Epithelial cell of prostate (primary cell): ENCODE data around the gene TASOR2.

ENCODE experiments used
- DNase-seq: peaks from one replicate; pipeline ENCODE4 v3.0.0-alpha.2; 2011; ENCODE audit warnings: low read depth, low spot score
- H3K27ac ChIP-seq: fragments of 450-650 bp; 2 replicates; pipeline ENCODE4 v1.5.1; 2017; ENCODE audit warnings: mild to moderate bottlenecking

TASOR2 gene

GRCh38 chr10:5684318-5684970 is at the start of gene TASOR2:
Gene TASOR2, plus strand, starts transcription at chr10:5684838. Its CDS starts 35,805 bp downstream, at chr10:5720643.
- peak; percentile 73 for DNase-seq
- peak within 1 kb of the TSS; percentile 86 for H3K27ac ChIP-seq

GRCh38 chr10:5634918-5635317 is 49.7 kb upstream of the TASOR2 start:
- H3K27ac ChIP-seq: no peak overlapping the region
- DNase-seq: no peak

GRCh38 chr10:5638494-5638893 is 46.1 kb upstream of the TASOR2 start:
- H3K27ac ChIP-seq: no peak overlapping the region
- no peak for DNase-seq

- H3K27ac ChIP-seq: no peak overlapping the region
- no peak for DNase-seq
Observed at GRCh38 chr10:5639066-5639465, 45.6 kb upstream of the TASOR2 start.

- no peak for DNase-seq
- H3K27ac ChIP-seq: no peak overlapping the region
Observed at GRCh38 chr10:5640036-5640435, 44.6 kb upstream of the TASOR2 start.

GRCh38 chr10:5640501-5640900 is 44.1 kb upstream of the TASOR2 start:
- no peak for DNase-seq
- no peak overlapping the region for H3K27ac ChIP-seq

GRCh38 chr10:5641501-5641900 is 43.1 kb upstream of the TASOR2 start:
- no peak overlapping the region for H3K27ac ChIP-seq
- DNase-seq: no peak

- DNase-seq: no peak
- no peak overlapping the region for H3K27ac ChIP-seq
Observed at GRCh38 chr10:5643346-5644067, 41.1 kb upstream of the TASOR2 start.

GRCh38 chr10:5644930-5645329 is 39.7 kb upstream of the TASOR2 start:
- no peak overlapping the region for H3K27ac ChIP-seq
- no peak for DNase-seq

- no peak for DNase-seq
- no peak overlapping the region for H3K27ac ChIP-seq
Observed at GRCh38 chr10:5645375-5645774, 39.3 kb upstream of the TASOR2 start.

GRCh38 chr10:5645944-5646617 is 38.6 kb upstream of the TASOR2 start:
- H3K27ac ChIP-seq: no peak overlapping the region
- DNase-seq: no peak

GRCh38 chr10:5647507-5648240 is 37.0 kb upstream of the TASOR2 start:
- no peak overlapping the region for H3K27ac ChIP-seq
- DNase-seq: no peak

- no peak overlapping the region for H3K27ac ChIP-seq
- no peak for DNase-seq
Observed at GRCh38 chr10:5648494-5649457, 35.9 kb upstream of the TASOR2 start.

GRCh38 chr10:5649746-5650145 is 34.9 kb upstream of the TASOR2 start:
- H3K27ac ChIP-seq: no peak overlapping the region
- DNase-seq: no peak

- no peak overlapping the region for H3K27ac ChIP-seq
- DNase-seq: no peak
Observed at GRCh38 chr10:5650664-5651387, 33.8 kb upstream of the TASOR2 start.

GRCh38 chr10:5651388-5651764 is 33.3 kb upstream of the TASOR2 start:
- H3K27ac ChIP-seq: no peak overlapping the region
- no peak for DNase-seq

- DNase-seq: no peak
- H3K27ac ChIP-seq: no peak overlapping the region
Observed at GRCh38 chr10:5652746-5653145, 31.9 kb upstream of the TASOR2 start.

GRCh38 chr10:5654218-5654755 is 30.4 kb upstream of the TASOR2 start:
- DNase-seq: no peak
- no peak overlapping the region for H3K27ac ChIP-seq

GRCh38 chr10:5655121-5655520 is 29.5 kb upstream of the TASOR2 start:
- H3K27ac ChIP-seq: no peak overlapping the region
- DNase-seq: no peak
